HuH-7 (cell line): Measurements from ENCODE around the gene FCRL6.

Source experiments
- DNase-seq: peaks from one replicate; pipeline ENCODE4 v3.0.0; 2011; ENCODE audit warnings: low spot score

Gene FCRL6, protein sequence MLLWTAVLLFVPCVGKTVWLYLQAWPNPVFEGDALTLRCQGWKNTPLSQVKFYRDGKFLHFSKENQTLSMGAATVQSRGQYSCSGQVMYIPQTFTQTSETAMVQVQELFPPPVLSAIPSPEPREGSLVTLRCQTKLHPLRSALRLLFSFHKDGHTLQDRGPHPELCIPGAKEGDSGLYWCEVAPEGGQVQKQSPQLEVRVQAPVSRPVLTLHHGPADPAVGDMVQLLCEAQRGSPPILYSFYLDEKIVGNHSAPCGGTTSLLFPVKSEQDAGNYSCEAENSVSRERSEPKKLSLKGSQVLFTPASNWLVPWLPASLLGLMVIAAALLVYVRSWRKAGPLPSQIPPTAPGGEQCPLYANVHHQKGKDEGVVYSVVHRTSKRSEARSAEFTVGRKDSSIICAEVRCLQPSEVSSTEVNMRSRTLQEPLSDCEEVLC

DNA sequence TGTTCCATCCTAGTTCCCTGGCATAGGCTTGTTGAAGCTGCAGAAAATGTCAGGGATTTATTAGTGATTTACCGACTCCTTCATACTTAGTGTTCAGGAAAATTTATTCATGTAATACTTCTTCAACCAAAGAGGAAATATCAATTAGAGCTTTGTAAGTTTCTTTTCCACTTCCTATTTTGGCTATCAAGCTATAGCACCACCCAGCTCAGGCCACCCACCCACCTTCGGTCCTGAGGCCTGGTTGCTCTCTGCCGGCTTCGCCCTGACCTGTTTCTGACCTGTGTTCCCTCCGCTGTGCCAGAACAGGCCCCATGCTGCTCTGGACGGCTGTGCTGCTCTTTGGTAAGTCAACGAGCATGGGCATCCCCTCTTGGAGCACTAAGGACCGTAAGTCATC lies at the start of gene FCRL6:
Gene FCRL6, plus strand, starts transcription at position 250 of the 400 bp plus-strand sequence. Its CDS starts 65 bp downstream, at position 315.
- no peak for DNase-seq

DNA sequence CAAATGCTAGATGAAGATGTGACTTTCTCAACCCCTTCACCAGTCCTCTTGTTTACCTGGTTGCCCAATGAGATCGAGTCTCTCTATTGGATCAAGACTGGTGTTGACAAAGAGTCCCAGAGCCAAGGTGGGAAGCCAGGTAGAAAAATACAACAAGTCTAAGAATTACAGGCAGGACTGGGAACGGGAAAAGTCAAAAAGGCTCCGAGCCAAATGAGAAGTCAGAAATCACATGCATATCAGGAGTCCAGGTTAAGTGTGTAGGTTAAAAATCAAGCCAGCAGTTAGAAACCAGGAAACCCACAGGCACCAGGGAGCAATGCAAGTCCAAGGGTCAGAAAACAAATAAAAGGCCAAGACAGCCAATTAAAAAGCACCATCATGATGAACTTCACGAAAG lies 48.8 kb upstream of the FCRL6 start:
- DNase-seq: no peak

DNA sequence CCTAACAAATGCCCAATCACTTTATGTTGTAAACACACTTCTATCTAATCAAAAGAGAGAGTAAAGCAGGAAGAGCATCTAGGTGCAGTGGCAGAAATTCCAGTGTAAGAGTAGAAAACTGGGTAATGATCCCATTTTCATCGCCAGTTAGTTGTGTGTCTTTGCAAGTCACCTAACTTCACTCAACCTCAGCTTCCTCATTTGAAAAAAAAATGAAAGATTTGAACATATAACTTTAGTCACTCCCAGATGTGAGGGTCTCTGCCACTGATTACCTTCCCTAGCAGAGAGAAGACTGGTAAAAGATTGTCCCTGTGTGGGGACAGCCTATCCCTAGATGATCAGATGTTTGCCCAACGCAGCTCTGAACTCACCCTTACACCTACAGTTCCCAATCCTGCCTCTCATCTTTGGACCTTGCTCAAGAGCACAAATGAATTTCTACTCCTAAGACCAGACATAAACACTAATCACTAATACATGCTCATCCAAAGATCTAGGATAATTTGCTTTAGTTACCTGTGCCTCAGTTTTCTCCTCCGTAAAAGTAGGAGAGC lies 46.6 kb upstream of the FCRL6 start:
- DNase-seq: no peak

DNA sequence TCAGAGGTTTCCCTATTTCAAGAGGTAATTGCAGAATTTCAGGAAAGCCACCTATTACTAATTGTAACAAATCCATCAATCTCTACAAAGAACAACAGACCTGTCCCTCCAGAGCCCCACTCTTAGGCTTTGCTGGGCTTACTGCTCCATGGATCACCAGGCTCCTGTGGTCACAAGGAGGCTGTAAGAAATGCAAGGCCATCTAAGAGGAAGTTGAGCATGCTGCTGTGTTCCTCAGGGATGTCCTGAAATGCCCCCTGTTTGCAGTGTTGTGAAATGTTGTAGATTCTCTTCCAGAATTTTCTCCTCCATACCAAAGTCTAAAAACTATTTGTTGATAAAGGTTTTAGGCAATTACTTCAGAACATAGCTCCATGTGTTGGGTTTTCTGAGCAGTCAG lies 45.8 kb upstream of the FCRL6 start:
- no peak for DNase-seq

DNA sequence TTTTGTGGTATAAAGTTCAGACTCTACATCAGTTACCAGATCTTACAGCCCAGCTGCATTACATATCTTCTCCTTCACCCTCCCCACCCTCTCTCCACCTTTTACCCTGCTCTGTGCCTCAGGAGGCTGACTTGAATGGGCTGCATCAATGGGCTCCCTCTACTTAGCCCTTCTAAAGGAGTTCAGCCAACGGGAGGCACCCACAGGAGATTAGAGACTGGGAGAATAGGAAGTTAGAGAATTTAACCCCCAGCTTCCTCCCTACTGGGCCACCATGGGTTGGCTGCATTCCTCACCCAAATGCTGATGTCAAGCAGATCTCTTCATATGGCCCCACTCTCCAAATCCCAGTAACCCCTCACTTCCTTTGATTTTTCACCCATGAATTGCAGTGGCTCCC lies 38.5 kb upstream of the FCRL6 start:
- DNase-seq: no peak

DNA sequence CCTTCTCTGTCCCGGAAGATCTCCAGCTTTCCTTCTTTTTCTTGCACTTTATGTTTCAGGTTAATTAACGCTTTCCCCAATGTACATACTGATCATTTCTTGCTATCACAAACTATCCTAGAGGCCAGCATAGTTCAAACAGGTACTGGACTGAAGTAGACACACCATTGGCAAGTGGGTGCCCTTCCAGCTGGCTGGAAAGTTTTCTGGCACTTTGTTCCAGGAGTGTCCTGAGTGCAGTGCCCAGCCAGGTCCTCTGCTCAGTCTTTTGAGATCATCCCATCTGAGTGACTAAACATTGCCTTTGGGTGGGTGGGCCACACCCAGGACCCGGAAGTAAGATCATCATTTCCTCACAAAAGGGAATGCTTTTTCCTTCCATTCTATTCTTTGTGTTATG lies 36.4 kb upstream of the FCRL6 start:
- no peak for DNase-seq

DNA sequence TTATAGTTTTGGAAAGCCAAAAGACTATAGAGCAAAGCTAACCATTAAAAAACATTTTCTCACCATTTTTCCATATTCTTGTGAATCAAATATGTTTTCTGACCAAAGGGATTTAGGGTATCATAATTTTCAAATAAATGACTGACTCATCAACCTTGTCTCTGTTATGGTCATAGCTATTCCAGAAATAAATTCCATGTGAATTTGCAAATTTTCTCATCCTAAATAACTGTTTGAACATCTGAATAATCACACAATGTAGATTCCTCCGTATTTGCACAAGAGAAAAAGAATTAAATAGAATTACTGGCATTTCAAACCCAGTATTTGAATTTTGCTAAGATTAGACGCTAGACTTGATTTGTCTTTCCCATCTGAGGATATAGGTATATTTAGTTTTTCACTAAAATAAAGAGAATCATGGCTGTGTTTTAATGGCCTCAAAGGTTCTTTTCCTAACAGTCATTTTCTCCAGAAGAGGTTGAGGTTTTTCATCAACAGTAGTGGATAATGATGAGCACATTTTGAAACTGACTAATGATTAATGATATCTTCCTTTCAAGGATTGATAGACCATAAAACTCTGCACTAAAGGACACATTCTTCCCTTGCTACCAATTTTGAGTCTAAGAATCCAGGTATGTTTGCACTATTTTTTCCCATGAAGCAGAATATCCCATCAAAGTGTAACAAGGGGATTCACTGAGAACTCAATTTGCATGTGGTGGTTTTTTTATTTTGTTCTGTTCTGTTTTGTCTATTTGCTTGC lies 30.8 kb upstream of the FCRL6 start:
- DNase-seq: no peak

DNA sequence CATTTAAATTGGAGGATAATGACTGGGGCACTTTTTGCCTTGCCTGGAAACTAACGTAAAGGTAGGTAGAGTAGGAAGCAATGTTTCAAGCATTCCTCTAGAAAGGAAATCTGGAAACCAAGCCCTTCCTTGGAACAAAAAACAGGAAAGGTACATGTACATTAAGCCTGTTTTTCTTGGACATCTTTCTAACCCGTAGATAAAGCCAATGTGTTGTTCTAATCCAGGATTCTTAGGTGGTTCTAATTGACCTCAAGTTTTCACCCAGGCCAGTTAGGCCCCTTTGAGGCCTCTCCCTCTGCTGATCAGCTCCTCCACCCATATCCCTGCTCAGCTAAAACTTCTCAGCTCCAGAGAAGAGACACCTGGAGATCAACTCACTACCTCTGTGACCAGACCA lies 27.7 kb upstream of the FCRL6 start:
- no peak for DNase-seq

DNA sequence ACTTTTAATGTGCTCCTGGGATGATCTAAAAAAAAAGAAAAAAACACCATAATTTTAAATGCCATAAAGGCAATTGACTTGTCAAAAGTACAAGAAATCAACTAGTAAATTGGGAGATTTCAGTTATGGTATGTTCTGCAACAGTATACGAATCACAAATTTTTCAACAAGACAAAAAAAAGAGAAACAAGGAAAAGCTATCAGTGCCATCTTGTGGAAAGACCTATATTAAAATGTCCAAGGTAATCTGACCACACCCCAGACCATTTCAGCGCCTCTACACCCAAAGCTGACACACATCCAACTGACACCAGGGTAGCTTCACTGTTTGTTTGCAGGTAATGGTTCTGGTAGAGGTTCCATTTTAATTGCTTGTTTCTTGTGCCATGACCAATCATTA lies 26.4 kb upstream of the FCRL6 start:
- DNase-seq: no peak

DNA sequence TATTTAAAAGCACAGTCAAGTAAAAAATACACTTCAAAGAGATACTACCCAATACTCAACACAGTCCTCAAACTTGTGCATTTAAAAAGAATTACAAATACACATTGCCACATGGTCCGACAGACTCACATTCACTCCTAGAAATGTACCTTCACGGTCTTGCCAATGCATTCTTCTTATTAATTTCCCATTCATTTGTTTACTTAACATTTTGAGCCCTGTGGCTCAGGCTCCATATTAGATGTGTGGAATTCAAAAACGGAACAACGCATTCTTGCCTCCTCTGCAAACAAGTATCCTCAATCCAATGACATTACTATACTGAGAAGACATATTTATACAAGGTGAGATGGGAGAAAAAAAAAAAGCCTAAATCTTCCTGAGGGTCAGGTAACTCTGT lies 23.9 kb upstream of the FCRL6 start:
- no peak for DNase-seq

DNA sequence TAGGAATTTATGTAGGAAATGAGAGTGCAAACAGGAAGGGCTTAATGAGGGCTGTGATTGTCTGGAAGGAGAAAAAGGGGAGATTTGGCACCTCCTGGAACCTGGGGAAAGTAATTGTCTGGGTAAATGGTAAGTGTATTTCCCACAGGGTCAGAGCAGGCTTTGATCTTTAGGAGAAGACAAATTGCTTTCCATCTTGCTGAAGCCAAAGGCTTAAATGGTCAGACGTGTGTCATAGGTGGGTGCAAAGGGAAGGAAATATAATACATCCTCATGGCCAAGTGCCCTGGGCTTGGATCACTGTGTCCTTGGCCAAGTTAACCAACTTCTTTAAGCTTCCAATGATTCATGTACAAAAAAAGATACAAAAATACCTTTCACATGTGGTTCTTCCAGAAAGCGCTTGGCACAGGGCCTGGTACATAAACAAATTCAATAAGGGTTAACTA lies 22.7 kb upstream of the FCRL6 start:
- no peak for DNase-seq

DNA sequence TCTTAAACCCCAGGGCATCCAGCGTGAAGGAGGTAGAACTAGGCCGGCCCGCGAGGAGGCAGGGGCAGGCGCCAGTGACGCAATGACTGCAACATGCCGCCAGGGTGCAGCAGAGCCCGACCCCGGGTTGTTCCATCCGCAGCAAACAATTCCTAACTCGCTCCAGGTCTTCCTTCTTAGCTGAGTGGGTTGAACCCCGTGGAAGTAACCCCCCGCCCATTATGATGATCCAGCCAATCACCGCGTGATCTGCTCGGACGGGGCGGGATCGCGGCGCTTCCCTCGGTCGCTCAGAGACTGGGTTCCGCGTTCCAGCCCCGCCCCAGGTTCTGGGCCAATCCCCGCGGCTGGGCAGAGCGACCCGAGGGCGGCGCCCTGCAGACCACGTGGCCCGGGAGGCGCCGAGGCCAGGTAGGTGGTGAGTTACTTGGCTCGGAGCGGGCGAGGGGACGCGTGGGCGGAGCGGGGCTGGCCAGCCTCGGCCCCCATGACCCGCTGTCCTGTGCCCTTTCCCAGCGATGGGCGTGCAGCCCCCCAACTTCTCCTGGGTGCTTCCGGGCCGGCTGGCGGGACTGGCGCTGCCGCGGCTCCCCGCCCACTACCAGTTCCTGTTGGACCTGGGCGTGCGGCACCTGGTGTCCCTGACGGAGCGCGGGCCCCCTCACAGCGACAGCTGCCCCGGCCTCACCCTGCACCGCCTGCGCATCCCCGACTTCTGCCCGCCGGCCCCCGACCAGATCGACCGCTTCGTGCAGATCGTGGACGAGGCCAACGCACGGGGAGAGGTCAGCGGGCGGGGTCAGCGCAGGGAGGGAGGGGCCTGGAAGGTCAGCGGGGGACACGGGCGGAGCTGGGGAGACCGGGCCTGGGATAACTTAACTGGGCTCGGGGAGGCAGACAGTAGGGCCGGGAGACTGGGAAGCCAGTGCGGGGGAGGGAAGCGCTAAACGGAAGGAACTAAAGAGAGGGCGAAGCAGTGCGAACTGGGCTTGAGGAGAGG lies 21.3 kb upstream of the FCRL6 start, which contains the start of gene DUSP23:
Gene DUSP23, plus strand, starts transcription at position 380 of the 1,000 bp plus-strand sequence. Its CDS starts 139 bp downstream, at position 519.
- DNase-seq: peak; percentile 80

DNA sequence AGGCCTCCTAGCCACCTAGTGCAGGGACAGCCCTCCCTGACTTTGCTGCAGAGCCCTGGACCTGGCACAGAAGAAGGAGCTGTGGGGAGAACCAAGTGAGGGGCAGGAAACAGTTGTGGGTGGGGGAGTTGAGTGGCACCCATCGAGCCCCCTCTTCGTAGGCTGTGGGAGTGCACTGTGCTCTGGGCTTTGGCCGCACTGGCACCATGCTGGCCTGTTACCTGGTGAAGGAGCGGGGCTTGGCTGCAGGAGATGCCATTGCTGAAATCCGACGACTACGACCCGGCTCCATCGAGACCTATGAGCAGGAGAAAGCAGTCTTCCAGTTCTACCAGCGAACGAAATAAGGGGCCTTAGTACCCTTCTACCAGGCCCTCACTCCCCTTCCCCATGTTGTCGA lies 20.2 kb upstream of the FCRL6 start:
- no peak for DNase-seq

DNA sequence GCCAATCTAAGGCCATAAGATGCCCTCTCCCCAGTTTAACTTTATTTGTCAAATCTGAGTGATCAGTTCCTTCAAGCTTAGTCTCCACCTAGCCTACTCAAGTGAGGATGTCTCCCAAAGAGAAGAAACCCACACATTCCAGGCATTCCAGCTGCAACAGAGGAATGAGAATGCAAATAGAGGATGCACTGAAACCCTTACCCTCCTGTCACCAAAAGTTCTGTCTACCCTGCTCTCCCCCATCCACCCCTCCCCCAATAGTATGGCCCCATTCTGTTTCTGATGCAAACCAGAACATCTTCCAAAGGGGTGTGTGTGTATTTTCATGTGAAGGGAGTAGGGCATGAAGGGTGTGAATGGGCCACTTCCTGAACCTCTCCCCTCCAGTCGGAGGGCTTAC lies 18.4 kb upstream of the FCRL6 start:
- DNase-seq: no peak

DNA sequence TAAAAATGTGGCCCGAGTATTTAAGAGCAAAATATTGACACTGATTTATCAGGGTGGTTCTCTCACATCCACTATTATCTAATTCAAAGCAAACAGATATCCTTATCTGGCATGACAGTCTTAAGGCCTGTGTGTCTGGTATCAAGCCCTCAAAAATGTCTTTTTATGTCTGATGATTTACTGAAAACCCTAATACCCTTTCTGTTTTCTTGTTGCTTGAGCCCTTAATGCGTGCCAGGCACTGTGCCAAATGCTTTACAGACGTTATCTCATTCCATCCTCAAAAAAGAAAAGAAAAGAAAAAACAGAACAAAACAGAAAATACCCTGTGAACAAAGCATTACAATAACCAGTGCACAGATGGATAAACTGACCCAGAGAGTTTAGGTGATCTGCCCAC lies 15.7 kb upstream of the FCRL6 start:
- DNase-seq: no peak

DNA sequence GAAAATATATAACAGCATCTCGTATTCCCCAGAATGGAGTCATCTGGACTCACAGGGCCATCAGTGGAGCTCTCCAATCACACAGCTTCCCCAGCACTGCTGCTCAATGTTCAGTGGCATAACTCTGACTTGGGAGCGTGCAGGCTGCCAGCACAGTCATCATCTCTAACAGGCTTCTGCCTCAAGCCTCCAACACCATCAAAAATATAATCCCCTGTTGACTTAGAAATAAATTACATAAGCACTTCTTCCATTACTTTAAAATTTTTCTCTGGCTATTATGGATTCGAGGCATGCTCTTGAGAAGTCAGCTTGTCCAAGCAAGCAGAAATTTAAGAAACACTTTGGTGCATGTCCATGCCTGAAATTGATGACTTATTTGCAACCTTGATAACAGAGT lies 15.2 kb upstream of the FCRL6 start:
- no peak for DNase-seq

DNA sequence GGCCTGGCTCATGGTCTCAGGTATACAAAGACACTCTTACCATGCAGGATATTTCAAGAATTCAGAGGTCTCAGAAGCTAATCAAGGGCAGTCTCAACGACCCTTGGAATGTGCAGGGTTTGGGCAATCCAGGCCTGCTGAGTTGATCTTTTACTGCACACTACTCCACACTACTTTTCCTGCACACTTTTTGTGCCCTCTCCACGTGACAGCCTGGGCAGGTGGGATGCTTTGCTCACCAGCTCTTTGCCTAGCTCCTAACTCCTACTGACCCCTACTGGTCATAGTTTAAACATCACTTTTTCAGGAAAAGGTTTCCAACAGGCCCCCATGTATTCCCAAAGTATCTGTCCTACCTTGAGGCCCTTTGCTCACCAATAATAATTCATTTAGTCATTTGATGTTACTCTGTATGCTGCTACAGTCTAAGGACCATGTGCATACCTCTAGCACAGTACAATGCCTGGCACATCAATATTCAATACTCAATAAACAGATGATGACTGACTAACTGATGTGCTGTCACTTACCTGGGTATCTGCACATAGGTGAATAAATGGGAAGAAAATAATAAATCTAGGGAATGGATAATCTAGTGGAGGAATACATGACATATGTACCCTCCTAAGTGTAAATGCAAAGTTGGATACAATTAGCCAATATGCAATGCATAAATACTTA lies 11.8 kb upstream of the FCRL6 start:
- DNase-seq: peak; percentile 39

DNA sequence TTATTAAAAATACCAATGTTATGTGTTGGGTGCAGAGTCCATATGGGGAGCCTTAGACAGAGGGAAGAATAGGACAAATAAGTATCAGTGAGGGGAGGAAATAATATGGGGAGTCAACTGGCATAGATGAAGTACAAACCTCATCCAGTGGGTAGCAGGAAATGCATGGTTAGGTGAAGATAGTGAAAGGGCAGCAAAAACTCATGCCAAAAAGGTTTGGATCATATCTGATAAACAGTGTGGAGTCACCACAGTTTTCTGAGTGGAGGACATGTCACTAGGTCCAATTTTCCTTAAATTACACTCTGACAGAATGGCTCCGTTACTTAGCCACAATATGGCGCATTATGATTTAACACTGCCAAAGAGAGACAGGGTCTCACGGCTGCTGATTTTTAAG lies 11.1 kb upstream of the FCRL6 start:
- DNase-seq: no peak

DNA sequence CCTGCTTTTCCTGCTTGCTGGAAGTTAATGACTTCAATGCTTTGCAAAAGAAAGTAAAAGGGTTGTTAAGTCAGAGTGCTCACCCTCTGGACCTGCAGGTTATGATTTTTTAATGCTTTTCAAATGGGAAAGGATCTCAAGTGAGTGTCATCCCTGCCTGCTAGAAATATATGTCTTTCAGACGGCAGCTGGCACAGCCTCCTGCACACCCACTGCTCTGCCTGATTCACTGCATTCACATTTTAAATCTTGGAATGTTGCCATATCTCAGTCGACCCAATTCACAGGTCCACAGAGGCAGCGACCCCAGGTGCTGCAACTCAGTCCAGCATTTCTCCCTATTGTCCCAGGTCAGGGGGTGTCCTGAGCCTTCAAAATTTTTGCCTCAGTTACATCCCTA lies 10.7 kb upstream of the FCRL6 start:
- no peak for DNase-seq

DNA sequence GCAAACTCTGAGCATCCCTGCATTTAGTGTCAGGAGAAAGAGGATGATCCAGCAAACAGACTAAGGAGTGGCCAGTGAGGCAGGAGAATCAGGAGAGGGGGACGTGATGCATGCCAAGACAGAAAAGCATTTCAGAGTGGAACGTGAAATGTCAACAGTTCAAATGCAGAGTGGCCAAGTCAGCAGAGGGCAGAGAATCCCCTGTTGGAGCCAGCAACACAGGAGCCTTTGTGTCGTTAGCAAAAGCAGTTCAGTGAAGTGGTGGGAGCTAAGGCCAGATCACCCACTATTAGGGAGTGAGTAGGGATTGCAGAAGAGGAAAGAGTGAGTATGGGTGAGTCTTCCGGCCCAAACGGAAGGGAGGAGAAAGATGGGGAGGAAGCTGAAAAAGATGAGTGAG lies 6.6 kb upstream of the FCRL6 start:
- no peak for DNase-seq

DNA sequence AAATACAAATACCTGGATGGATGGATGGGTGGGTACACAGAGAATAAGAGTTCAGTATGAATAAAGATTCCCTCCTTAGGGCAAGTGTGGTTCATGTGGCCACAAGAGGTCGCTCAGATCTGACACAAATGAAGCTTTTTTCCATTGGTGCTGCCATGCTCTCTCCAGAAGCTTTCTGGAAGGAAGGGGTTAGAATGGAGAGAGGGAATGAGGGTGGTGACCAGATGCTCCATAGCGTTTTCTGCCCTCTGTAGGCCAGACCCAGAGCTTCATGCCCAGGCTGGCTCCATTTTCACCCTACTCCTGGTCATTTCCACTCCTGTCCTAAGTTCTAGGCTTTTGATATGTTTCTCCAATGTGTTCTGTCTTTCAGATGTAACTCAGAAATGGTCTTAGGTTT lies 3.3 kb upstream of the FCRL6 start:
- DNase-seq: peak; percentile 56
